HepG2 (cell line): ENCODE data around the gene SEC11A.

Experiments
- CTCF ChIP-seq: sonication (generic); formaldehyde crosslinking; IDR thresholded peaks from 2 replicates; pipeline ENCODE4 v1.5.0; 2020; ENCODE audit warnings: mild to moderate bottlenecking, missing genetic modification reagents, moderate library complexity
- KAT8 ChIP-seq: IDR thresholded peaks from 2 replicates; pipeline ENCODE4 v1.6.1; 2016; ENCODE audit warnings: missing genetic modification reagents, missing compliant biosample characterization
- MAX ChIP-seq: IDR thresholded peaks from 2 replicates; pipeline ENCODE4 v1.6.1; 2012; ENCODE audit warnings: inconsistent platforms
- SRY ChIP-seq: sonication (generic); formaldehyde crosslinking; IDR thresholded peaks from 2 replicates; pipeline ENCODE4 v1.8.0; 2022; ENCODE audit warnings: mild to moderate bottlenecking, missing genetic modification reagents
- TBL1XR1 ChIP-seq: fragments of 150-350 bp; IDR thresholded peaks from 2 replicates; pipeline ENCODE4 v1.6.1; 2014; ENCODE audit warnings: borderline replicate concordance, low read length; ENCODE audit not compliant: partially characterized antibody
- TCF12 ChIP-seq, 2 experiments: fragments of 450-650 bp in 1 of 2; sonication (generic) in 1 of 2; formaldehyde crosslinking in 1 of 2; IDR thresholded peaks; 2 replicates each; pipeline versions ENCODE4 v1.6.1 to v1.8.0; 2017 to 2022; ENCODE audit warnings: antibody characterized with exemption in 1 of 2, mild to moderate bottlenecking in 1 of 2, missing genetic modification reagents in 1 of 2, moderate library complexity in 1 of 2
- TERF1 ChIP-seq: sonication (generic); formaldehyde crosslinking; IDR thresholded peaks from 2 replicates; pipeline ENCODE4 v1.8.0; 2022; ENCODE audit warnings: mild to moderate bottlenecking, missing genetic modification reagents, moderate library complexity
- TOPORS ChIP-seq: sonication (generic); formaldehyde crosslinking; IDR thresholded peaks from 2 replicates; pipeline ENCODE4 v1.8.0; 2023; ENCODE audit warnings: mild to moderate bottlenecking, missing genetic modification reagents
- ZBTB7B ChIP-seq: sonication (generic); formaldehyde crosslinking; IDR thresholded peaks from 2 replicates; pipeline ENCODE4 v1.4.0; 2020; ENCODE audit warnings: missing genetic modification reagents
- ZNF224 ChIP-seq: sonication (generic); formaldehyde crosslinking; IDR thresholded peaks from 2 replicates; pipeline ENCODE4 v1.5.0; 2020; ENCODE audit warnings: mild to moderate bottlenecking, missing genetic modification reagents

GRCh38 chr15:84647726-84648125 is 68.2 kb downstream of the SEC11A start:
- TF ChIP-seq SRY (CRISPR knock-in tag), result no peak
- TF ChIP-seq CTCF (CRISPR knock-in tag), result no peak
- TF ChIP-seq MAX, result no peak
- no peak for TF ChIP-seq ZBTB7B (CRISPR knock-in tag)
- no peak for TF ChIP-seq ZNF224 (CRISPR knock-in tag)
- no peak for TF ChIP-seq TERF1 (CRISPR knock-in tag)
- no peak for TF ChIP-seq TBL1XR1
- no peak for TF ChIP-seq TCF12 (IDR thresholded peaks at IDR 0.05)
- TF ChIP-seq TCF12 (CRISPR knock-in tag; IDR thresholded peaks at IDR 0.05), result no peak
- TF ChIP-seq TOPORS (CRISPR knock-in tag), result no peak
- TF ChIP-seq KAT8 (CRISPR knock-in tag), result no peak
